H9 (cell line): ENCODE results near the gene ZNF205. TPM values are rescaled to one million over a fixed set of nuclear protein-coding genes. Genes with fewer than 3 reads are reported as not detected.
A peak's percentile ranks its signal among the peaks of the same experiment; 100 is the strongest.

Experiments
- DNase-seq: peaks from one replicate; pipeline ENCODE4 v3.0.0-alpha.2; 2017
- H2AFZ ChIP-seq: one replicate; pipeline ENCODE4 v1.6.1; 2013; ENCODE audit warnings: mild to moderate bottlenecking, low read length, control low read depth, moderate library complexity
- H2AK5ac ChIP-seq: 2 replicates; pipeline ENCODE4 v1.6.1; 2013; ENCODE audit warnings: low read length, control low read depth, mixed read lengths; ENCODE audit not compliant: insufficient read length
- H2BK120ac ChIP-seq: one replicate; pipeline ENCODE4 v1.6.1; 2013; ENCODE audit warnings: low read depth, mild to moderate bottlenecking, low read length, control low read depth, inconsistent platforms; ENCODE audit not compliant: poor library complexity, severe bottlenecking
- H2BK12ac ChIP-seq: 2 replicates; pipeline ENCODE4 v1.6.1; 2013; ENCODE audit warnings: low read length, control low read depth, mixed read lengths, low read depth; ENCODE audit not compliant: insufficient read length
- H2BK15ac ChIP-seq: 2 replicates; pipeline ENCODE4 v1.6.1; 2013; ENCODE audit warnings: low read depth, low read length, control low read depth
- H2BK20ac ChIP-seq: one replicate; pipeline ENCODE4 v1.6.1; 2013; ENCODE audit warnings: low read depth, mild to moderate bottlenecking, low read length, control low read depth, inconsistent platforms; ENCODE audit not compliant: poor library complexity, severe bottlenecking
- H2BK5ac ChIP-seq: 2 replicates; pipeline ENCODE4 v1.6.1; 2013; ENCODE audit warnings: low read length, control low read depth, mixed read lengths; ENCODE audit not compliant: insufficient read length
- H3K14ac ChIP-seq: 2 replicates; pipeline ENCODE4 v1.6.1; 2013; ENCODE audit warnings: low read length, control low read depth; ENCODE audit not compliant: insufficient read depth
- H3K18ac ChIP-seq: 2 replicates; pipeline ENCODE4 v1.6.1; 2013; ENCODE audit warnings: low read depth, mild to moderate bottlenecking, mixed read lengths, low read length, control low read depth; ENCODE audit not compliant: insufficient read length
- H3K23ac ChIP-seq: 2 replicates; pipeline ENCODE4 v1.6.1; 2013; ENCODE audit warnings: low read length, control low read depth, mixed read lengths, low read depth; ENCODE audit not compliant: insufficient read length
- H3K23me2 ChIP-seq: 2 replicates; pipeline ENCODE4 v1.6.1; 2013; ENCODE audit warnings: low read depth, mild to moderate bottlenecking, mixed read lengths, low read length, control low read depth; ENCODE audit not compliant: insufficient read length, poor library complexity, severe bottlenecking
- H3K27ac ChIP-seq: 2 replicates; pipeline ENCODE4 v1.5.1; 2013; ENCODE audit warnings: low read length, control low read depth, mixed read lengths, low read depth; ENCODE audit not compliant: insufficient read length
- H3K27me3 ChIP-seq: 2 replicates; pipeline ENCODE4 v1.6.1; 2013; ENCODE audit warnings: low read length, control low read depth, inconsistent platforms; ENCODE audit not compliant: insufficient read depth
- H3K4ac ChIP-seq: 2 replicates; pipeline ENCODE4 v1.6.1; 2013; ENCODE audit warnings: low read depth, mild to moderate bottlenecking, control low read depth, inconsistent platforms, low read length, moderate library complexity
- H3K4me1 ChIP-seq: 2 replicates; pipeline ENCODE4 v1.6.1; 2013; ENCODE audit warnings: low read length, control low read depth, inconsistent platforms; ENCODE audit not compliant: insufficient read depth
- H3K4me2 ChIP-seq: 2 replicates; pipeline ENCODE4 v1.6.1; 2013; ENCODE audit warnings: low read length, control low read depth, mixed read lengths; ENCODE audit not compliant: insufficient read length, insufficient read depth
- H3K56ac ChIP-seq: 2 replicates; pipeline ENCODE4 v1.6.1; 2013; ENCODE audit warnings: low read depth, mild to moderate bottlenecking, mixed read lengths, low read length, control low read depth; ENCODE audit not compliant: insufficient read length
- H3K79me1 ChIP-seq: 2 replicates; pipeline ENCODE4 v1.6.1; 2013; ENCODE audit warnings: low read depth, mild to moderate bottlenecking, moderate library complexity, low read length, control low read depth, inconsistent platforms; ENCODE audit not compliant: insufficient read depth, poor library complexity, severe bottlenecking
- H3K79me2 ChIP-seq: 2 replicates; pipeline ENCODE4 v1.6.1; 2013; ENCODE audit warnings: low read length, control low read depth, inconsistent platforms; ENCODE audit not compliant: insufficient read depth
- H3K9ac ChIP-seq: 2 replicates; pipeline ENCODE4 v1.6.1; 2013; ENCODE audit warnings: low read length, control low read depth, mixed read lengths; ENCODE audit not compliant: insufficient read length; ENCODE audit errors: extremely low read depth
- H3K9me3 ChIP-seq: one replicate; pipeline ENCODE4 v1.6.1; 2013; ENCODE audit warnings: low read depth, low read length, inconsistent platforms; ENCODE audit not compliant: control insufficient read depth
- H3T11ph ChIP-seq: one replicate; pipeline ENCODE4 v1.6.1; 2013; ENCODE audit warnings: mild to moderate bottlenecking, low read length, control low read depth, inconsistent platforms
- H4K20me1 ChIP-seq: one replicate; pipeline ENCODE4 v1.6.1; 2013; ENCODE audit not compliant: control insufficient read depth, insufficient read length, insufficient read depth
- H4K5ac ChIP-seq: 2 replicates; pipeline ENCODE4 v1.6.1; 2013; ENCODE audit warnings: low read depth, mild to moderate bottlenecking, mixed read lengths, low read length, control low read depth; ENCODE audit not compliant: insufficient read length
- H4K8ac ChIP-seq: replicated peaks from 2 replicates; pipeline ENCODE4 v1.6.1; 2013; ENCODE audit warnings: low read length, control low read depth, mixed read lengths, low read depth; ENCODE audit not compliant: insufficient read length
- H4K91ac ChIP-seq: 2 replicates; pipeline ENCODE4 v1.6.1; 2013; ENCODE audit warnings: low read depth, mild to moderate bottlenecking, moderate library complexity, mixed read lengths, low read length, control low read depth; ENCODE audit not compliant: insufficient read length
- H3K27ac Mint-ChIP-seq, 3 experiments: 2 replicates in 2 of 3; 3 replicates in 1 of 3; pipeline ENCODE4 v1.8.0; 2020 to 2021; ENCODE audit warnings: mixed read lengths in 3 of 3, mild to moderate bottlenecking in 1 of 3, moderate library complexity in 1 of 3
- H3K27me3 Mint-ChIP-seq: 2 replicates; pipeline ENCODE4 v1.8.0; 2021; ENCODE audit warnings: low read depth, mild to moderate bottlenecking, moderate library complexity, mixed read lengths
- H3K36me3 Mint-ChIP-seq, 3 experiments: 2 replicates in 2 of 3; 3 replicates in 1 of 3; pipeline ENCODE4 v1.8.0; 2020 to 2021; ENCODE audit warnings: low read depth in 3 of 3, mixed read lengths in 3 of 3; ENCODE audit not compliant: insufficient read depth in 1 of 3
- H3K4me1 Mint-ChIP-seq, 2 experiments: 2 replicates each; pipeline ENCODE4 v1.8.0; 2020; ENCODE audit warnings: mixed read lengths in 2 of 2
- H3K4me3 Mint-ChIP-seq, 2 experiments: 2 replicates in 1 of 2; 3 replicates in 1 of 2; pipeline ENCODE4 v1.8.0; 2020 to 2021; ENCODE audit warnings: mild to moderate bottlenecking in 2 of 2, mixed read lengths in 2 of 2, moderate library complexity in 1 of 2
- H3K9me3 Mint-ChIP-seq, 2 experiments: 2 replicates in 1 of 2; 3 replicates in 1 of 2; pipeline ENCODE4 v1.8.0; 2020; ENCODE audit warnings: mild to moderate bottlenecking in 2 of 2, mixed read lengths in 2 of 2, moderate library complexity in 1 of 2
- WGBS: extraction: QIAGEN DNeasy Blood & Tissue Kit; methylation state at CpG from one replicate; pipeline ENCODE4 v1.1.7; 2013; ENCODE audit warnings: missing lambda C conversion rate, low lambda C conversion rate, mixed read lengths; ENCODE audit not compliant: insufficient read length; ENCODE audit errors: extremely low coverage; 5-methylcytosine and 5-hydroxymethylcytosine counted together
- total RNA-seq: library from RNA; stranded (reverse); gene quantifications from 2 replicates; pipeline ENCODE4 v1.2.1, GENCODE V29; 2021
- TF ChIP-seq, protein P1 (sequence below): fragments of 200-600 bp; sonication (generic); conservative IDR thresholded peaks from 3 replicates; pipeline ENCODE4 v1.8.0; 2021; ENCODE audit warnings: antibody characterized with exemption, mild to moderate bottlenecking

Gene ZNF205
- total RNA-seq, 1 experiment from 2014 or later, result 16.8 TPM

DNA sequence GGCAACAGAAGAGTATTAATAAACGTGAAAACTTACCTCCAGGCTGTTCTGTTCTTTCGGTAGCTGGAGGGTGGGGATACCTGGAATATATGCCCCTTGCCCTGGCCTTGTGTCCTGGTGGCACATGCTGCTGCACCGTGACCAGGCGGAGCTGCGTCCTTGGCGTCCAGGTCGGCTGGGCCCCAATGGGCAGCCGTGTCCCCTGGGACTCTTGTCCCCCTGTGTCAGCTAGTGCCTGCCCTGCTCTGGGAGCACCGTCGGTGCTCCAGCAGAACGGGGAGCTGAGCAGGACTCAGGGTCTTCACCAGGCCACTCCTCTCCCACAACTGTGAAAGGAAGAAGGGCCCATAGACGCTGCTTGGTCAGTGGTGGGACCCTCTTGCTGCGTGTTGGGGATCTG, 30.4 kb downstream of the ZNF205 start:
- Histone ChIP-seq H2BK15ac (no peak overlapping the region), H2BK20ac (no peak overlapping the region), H2BK120ac (no peak overlapping the region), H3K14ac (no peak overlapping the region), H3K27ac (no peak overlapping the region), H4K91ac (no peak overlapping the region), H3K4ac (no peak overlapping the region), H3K79me1 (no peaks in the 10 kb centered on the region), H3T11ph (no peak overlapping the region), H3K23ac (no peak overlapping the region), H3K4me1 (no peaks in the 10 kb centered on the region), H3K56ac (no peak overlapping the region), H2AFZ (no peak overlapping the region), H4K5ac (no peak overlapping the region), H4K20me1 (no peaks in the 10 kb centered on the region), H3K27me3 (no peaks in the 10 kb centered on the region), H3K4me2 (no peak overlapping the region), H3K18ac (no peak overlapping the region), H2AK5ac (no peak overlapping the region), H3K9me3 (no peaks in the 10 kb centered on the region), H2BK5ac (no peak overlapping the region), H4K8ac (no peak overlapping the region), H3K9ac (no peak overlapping the region), H2BK12ac (no peak overlapping the region), H3K79me2 (no peaks in the 10 kb centered on the region), H3K23me2 (no peaks in the 10 kb centered on the region)
- Mint-ChIP-seq H3K4me1 (0 out of 4 replicates have a peak, but pooled peaks cover 0 to 2% of the 10 kb centered on the region in 2 experiments), H3K36me3 (peaks cover 7 to 20% (median 15%) of the 10 kb centered on the region in 3 experiments; a peak in 5 of 7 replicates), H3K27ac (peak overlapping the region in 1 of 3 experiments; percentile 41; a peak in 1 of 7 replicates), H3K27me3 (peaks cover 17% of the 10 kb centered on the region), H3K4me3 (no peak overlapping the region), H3K9me3 (no peaks in the 10 kb centered on the region)
- WGBS, result no CpG with 5 or more reads among the region's 13 CpGs
- DNase-seq, result no peak
- TF ChIP-seq, protein P1, sequence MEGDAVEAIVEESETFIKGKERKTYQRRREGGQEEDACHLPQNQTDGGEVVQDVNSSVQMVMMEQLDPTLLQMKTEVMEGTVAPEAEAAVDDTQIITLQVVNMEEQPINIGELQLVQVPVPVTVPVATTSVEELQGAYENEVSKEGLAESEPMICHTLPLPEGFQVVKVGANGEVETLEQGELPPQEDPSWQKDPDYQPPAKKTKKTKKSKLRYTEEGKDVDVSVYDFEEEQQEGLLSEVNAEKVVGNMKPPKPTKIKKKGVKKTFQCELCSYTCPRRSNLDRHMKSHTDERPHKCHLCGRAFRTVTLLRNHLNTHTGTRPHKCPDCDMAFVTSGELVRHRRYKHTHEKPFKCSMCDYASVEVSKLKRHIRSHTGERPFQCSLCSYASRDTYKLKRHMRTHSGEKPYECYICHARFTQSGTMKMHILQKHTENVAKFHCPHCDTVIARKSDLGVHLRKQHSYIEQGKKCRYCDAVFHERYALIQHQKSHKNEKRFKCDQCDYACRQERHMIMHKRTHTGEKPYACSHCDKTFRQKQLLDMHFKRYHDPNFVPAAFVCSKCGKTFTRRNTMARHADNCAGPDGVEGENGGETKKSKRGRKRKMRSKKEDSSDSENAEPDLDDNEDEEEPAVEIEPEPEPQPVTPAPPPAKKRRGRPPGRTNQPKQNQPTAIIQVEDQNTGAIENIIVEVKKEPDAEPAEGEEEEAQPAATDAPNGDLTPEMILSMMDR, result no peak
